Activated naive CD4-positive, alpha-beta T cell (primary cell): ENCODE data around the gene YKT6.

Experiments
- DNase-seq, 4 experiments: peaks; one replicate each; lab custom pipeline; 2025; lab: John Stamatoyannopoulos, UW

YKT6 gene

DNA sequence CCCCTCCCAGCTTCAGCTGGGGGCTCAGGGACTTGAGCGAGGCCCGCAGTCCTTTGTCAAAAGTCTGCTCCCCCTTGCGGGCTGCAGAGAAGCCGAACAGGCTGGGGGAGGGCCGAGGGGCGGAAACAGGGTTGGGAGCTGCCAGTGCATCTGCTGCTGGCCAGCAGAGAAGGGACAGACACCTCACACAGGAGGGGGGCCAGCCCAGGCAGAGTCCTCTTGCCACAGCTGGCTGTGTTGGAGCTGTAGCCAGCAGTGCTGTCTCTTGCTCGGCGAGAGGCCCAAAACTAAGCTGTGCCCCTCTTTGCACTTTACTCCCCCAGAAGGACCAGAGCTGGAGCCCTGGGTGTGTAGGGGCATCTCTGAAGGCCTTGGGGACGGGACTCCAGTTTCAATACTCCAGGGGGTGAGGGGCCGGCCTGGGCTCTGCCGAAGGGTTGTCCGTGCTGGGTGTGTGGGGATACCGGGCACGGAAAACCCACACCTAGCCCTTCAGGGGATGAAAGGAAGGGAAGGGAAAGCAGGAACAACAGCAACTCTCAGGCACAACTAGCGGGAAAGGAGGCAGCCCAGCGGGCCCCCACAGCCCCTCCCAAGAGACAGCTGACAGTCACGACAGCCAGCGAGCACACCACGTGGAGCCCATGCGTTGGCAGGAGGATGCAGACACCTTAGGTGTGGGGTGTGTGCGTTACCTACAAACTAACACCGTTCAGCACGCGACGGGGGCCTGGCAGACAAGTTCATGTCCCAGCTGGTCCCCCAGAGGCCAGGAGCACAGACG lies 17.8 kb downstream of the YKT6 start:
- no peak for DNase-seq

DNA sequence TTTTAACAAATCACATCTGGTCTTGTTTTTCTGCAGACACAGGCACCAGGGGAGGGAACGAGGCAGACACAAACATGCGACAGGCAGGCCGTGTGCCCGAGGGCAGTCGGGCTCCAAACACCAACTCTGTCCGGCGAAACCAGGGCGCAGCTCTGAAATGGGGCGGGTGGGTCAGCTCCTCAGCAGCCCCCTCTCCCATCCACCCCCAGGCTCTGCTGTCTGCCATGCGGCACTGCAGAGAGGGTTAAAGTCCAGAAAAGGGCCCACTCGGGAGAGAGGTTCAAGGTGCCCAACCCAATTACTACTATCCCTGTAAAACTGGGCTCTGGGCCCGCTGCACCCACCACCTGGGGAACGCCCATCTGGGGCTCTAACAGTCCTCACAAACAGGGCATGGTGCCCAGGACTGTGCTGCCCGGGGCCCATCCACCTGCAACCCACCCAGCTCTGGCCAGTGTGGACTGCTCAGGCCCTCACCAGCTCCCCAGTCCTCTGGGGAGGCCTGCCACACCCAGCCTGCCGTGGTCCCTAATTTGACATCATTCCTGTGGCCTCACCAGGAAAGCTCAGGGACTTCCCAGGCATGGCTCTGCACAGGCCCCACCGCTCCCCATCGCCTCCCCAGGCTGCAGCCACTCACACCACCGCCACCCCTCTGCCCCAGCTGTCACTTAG lies 18.7 kb downstream of the YKT6 start:
- no peak for DNase-seq

GRCh38 chr7:44220046-44220357 lies 19.2 kb downstream of the YKT6 start:
- DNase-seq = no peak

DNA sequence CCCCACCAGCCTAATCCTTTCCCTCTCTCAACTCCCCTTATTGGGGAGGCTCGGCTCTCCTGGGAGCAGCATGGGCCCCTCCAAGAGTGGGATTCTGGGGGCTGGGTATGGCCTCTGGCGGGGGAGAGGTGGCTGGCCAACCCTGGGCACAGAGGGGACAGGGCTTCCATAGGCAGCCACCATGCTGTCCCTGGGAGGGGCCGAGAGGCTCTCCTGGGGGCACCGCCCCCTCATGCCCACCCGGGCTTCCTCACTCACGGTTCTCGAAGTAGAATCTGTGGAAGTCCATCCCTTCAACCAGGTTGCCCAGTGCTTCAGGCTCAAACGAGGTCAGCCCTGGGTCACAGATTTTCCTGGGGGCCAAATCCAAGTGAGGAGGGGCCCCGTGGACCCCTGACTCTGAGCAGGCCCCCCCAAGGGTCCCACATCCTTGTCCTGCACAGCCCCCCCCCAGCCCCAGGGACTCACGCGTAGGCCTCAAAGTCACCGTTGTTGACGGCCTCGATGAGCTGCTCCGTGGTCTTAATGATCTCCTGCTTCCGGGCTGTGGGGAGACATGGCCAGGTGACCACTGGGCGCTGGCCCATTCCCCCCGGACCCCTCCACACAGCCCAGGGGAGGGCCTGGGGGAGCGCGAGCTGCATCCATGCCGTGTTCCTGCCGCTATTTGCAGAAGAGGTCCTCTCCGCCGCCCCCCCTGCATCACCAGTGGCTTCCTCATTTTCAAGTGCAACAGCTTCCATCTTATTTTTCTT lies 19.8 kb downstream of the YKT6 start:
- DNase-seq = no peak

GRCh38 chr7:44221231-44221791 lies 20.5 kb downstream of the YKT6 start:
- DNase-seq = no peak

DNA sequence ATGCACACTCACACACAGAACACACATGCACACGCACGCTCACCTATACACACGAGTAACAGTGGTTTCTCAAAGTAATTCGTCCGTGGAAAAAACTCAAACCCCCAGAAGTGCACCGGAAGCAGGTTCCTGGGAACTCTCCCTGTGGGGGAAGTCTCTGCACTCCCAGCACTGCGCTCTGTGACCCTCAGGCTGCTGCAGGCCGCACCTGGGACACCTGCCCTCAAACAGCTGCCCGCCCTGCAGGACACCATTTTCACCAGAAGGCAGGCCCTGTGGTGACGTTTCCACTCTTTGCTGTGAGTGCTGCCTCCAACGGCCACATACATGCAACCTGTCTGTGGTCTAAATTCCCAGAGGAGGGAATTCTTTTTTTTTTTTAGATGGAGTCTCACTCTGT lies 21.3 kb downstream of the YKT6 start:
- DNase-seq = no peak

DNA sequence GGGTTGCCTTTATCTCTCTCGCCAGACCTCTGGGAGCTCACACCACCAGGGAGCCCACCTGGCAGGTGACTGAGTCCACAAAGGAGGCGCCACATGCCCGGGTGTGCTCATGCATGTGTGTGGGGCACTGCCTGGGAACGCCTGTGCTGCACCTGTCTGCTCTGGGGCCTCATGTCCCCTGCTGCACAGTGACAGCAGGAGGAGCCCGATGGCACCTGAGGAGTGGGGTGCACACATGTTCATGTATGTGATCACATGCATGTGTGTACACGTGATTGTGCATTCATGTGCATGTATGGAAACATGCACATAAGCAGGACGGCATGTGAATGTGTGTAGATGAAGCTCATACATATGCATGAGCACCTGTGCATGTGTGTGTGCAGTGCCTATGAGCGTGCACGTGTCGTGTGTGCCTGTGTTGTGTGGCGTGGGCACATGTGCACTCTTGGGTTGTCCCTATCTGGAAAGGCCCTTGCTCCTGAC lies 22.0 kb downstream of the YKT6 start:
- no peak for DNase-seq

- no peak for DNase-seq
Observed at GRCh38 chr7:44223362-44224079, 22.7 kb downstream of the YKT6 start.

GRCh38 chr7:44224080-44224973 lies 23.5 kb downstream of the YKT6 start:
- no peak for DNase-seq

- no peak for DNase-seq
Observed at GRCh38 chr7:44224974-44225565, 24.3 kb downstream of the YKT6 start.

GRCh38 chr7:44225566-44226395 lies 25.0 kb downstream of the YKT6 start:
- DNase-seq = no peak

DNA sequence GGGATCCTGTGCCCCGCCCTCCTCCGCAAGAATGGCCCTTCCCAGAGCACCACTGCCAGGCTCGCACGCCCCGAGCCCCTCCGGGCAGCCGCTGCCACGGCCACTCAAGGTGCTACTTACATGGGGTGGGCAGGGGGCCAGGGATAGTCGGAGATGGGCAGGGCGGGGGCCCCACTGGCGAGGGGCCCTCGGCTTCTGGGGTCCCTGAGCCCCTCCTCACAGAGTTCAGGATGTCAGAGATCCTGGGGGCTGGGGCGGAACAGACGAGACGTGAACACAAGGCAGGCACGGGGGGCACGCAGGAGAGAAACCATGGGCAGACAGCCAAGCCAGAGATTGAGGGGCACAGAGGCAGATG lies 25.6 kb downstream of the YKT6 start:
- no peak for DNase-seq

DNA sequence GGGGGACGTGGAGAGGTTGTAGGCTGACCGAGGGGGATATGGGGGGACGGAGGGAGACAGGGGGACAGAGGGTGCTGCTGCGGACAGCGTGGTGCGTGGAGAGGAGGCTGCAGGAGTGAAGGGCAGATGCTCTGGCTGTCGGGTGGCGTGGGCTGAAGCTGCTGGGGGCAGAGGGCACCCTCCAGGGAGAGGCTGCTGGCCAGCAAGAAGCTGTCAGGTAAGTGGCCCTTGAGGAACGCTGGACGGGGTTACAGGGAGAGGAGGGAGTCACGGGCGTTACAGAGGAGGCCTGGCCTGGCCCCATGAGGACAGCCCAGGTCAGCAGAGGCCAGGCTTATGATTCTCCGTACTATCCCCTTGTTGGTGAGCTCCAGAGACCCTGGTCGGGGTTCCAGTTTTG lies 27.1 kb downstream of the YKT6 start:
- no peak for DNase-seq

DNA sequence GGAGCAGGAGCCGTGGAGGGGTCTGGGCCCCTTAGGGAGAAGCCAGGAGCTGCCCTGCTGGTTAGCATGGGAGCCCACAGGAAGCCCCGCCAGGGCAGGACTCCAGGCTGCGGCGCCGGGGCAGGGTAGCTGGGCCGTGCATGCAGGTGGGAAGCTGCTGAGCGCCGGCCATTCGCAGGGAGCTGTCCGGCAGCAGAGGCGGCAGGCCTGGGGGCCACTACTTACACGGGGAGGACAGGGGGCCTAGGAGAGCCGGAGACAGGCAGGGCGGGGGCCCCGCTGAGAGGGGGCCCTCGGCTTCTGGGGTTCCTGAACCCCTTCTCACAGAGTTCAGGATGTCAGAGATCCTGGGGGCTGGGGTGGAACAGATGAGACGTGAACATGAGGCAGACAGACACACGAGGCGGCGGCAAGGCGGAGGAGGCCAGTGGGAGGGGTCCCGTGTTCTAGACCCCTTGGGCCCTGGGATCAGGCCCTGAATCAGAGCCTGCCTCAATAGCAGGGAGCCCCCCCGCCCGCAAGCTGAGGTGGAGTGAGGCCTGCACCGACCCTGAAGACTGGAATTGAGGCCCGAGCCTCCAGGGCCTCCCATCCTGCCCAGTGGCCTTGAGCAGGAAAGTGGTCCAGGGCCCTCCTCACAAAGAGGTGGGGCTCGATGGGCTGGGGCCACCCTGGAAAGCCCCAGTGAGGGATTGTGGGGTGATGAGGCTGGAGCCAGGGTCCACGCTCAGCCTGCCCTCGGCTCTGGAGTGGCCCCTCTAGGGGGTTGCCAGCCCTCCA lies 28.0 kb downstream of the YKT6 start:
- DNase-seq = no peak

DNA sequence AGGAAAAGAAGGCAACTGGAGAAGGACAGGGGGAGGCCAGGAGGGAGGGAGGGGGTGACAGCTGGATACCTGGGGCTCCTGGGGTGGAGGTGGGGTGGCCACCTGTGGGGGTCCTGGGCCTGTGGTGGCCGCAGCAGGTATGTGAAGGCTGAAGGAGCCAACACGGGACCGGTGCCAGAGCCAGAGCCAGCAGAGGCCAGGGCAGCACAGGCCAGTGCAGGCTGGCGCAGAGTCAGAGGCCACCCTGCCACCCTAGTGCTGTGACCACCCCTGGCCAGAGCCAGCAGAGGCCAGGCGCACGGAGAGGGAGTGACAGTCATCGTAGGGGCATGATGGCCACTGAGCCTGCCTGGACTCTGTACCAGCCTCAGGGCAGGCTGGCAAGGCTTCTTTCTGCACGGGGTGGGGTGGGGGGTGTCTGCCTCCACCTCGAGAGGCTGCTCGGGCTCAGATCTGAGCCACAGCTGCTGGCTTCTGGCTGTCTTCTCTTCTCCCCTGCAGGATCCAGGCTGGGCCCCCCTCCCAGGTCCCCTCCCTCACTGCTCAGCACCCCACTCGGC lies 28.8 kb downstream of the YKT6 start:
- no peak for DNase-seq

DNA sequence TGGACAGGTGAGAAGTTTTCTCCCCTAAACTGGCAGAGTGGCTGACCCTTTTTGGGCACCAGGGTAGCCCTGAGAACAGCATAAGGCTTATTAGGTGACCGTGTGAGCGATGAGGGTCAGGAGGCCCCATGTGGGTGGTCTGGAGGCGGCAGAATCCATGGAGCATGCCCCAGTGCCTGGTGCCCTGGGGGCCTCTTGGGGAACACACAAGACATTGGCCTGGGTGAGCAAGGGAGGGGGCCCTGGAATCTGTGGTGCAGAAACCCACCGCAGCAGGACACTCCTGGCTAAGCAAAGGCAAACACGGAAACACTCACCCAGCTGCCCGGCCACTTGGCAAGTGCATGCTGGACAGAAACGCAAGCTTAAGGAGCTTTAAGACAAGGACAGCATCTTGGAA lies 29.5 kb downstream of the YKT6 start:
- DNase-seq = no peak

DNA sequence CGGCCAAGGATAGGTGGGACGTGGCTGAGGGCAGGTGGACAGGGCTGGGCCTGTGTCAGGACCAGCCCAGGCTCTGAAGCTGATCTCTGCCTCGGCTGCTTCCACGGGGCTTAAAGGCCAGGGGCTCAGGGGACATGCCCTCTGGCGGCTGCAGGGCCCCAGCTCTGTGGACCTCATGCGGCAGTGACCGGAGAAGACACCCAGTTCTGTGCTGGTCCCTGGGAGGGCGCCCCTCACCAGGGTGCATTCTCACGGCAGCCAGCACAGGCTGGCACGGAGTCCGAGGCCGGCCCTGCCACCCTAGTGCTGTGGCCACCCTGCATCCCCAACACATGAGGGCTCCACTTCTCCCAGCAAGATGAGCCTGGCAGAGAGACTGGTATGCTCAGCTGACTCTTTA lies 30.3 kb downstream of the YKT6 start:
- no peak for DNase-seq

DNA sequence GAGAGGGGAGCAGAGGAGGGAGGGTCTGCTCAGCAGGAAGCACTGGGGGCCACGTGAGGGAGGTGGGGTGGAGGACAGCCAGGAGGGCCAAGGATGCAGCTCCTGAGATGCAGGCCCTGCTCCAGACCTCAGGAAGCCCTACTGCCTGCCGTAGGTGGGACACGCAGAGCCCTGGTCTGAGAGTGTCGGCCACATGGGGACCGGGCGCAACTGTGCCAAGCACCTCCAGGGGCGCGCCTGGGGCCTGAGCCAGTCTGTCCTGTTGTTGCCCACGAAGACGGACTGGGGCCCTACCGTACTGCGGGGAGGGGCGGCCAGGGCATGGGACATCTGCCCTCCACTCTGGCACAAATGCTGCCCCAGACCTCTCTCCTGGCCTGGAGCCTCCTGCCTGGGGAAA lies 31.6 kb downstream of the YKT6 start:
- no peak for DNase-seq
